ENCODE measurements around the gene KAT2B. TPM values are rescaled to one million over a fixed set of nuclear protein-coding genes. Genes with fewer than 3 reads are reported as not detected.

Gene KAT2B
- total and polyA plus RNA-seq, 2 of the 13 experiments (the other 11 are each of a cell fraction or from before 2014, with no cell fraction given) = 0.97 to 1.7 TPM

DNA sequence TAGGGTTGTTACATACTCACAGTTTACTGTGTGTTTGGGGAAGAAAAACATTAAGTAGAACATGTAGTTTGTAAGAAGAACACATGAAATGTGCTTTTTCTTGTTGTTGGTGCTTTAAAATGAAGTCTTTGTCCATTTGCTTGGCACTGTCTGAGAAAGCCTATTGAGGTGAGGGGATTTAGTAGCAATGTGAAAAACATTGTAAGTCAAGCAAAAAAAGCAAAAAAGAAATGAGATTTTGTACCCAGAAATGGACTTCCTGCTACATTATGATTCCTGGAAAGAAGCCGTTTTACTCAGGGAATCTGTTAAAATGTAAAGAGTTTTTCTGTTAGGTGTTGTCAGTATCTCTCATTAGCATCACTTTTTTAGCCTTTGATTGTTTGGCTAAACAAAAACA, 59.9 kb downstream of the KAT2B start:
- POLR2A ChIA-PET = no interaction called here
- no peak overlapping the region for H2AFZ ChIP-seq (ENCODE audit: low read length)
- WGBS (ENCODE audit: low lambda C conversion rate) = 85% methylated on average over 1 of the region's 1 CpG
- H3K27ac ChIP-seq (ENCODE audit: extremely low read length, insufficient read depth, low read length) = no peak overlapping the region
- no peak for DNase-seq (ENCODE audit: low spot score)
- CTCF ChIA-PET (ENCODE audit: low intra/inter-chr PET ratio, low total read pairs) = no interaction called here
- H4K20me1 ChIP-seq (ENCODE audit: insufficient read depth, low read length) = no peaks in the 10 kb centered on the region
- H3K27me3 ChIP-seq (ENCODE audit: control insufficient read depth in 1 of 2, insufficient read depth in 2 of 2, low read length in 2 of 2) = no peaks in the 10 kb centered on the region
- no TSS peak for BruUV-seq (replicated peaks)
- no peak overlapping the region for H3K4me2 ChIP-seq (ENCODE audit: low read depth, low read length)
- in situ Hi-C loops (cut with HindIII; ENCODE audit: extremely low pct_ligation_motif_present, low pct_unique_long_range_greater_than_20kb) = no loop called here
- no peak for FAIRE-seq
- no peaks in the 10 kb centered on the region for H3K4me1 ChIP-seq (ENCODE audit: insufficient read depth, low read length)
- no peak overlapping the region for H3K4me3 ChIP-seq (replicated peaks in 1 of 3; ENCODE audit: insufficient read depth in 1 of 3, low read depth in 2 of 3, low read length in 3 of 3)
- ATAC-seq = no peak
- no peak overlapping the region for H3K9ac ChIP-seq (ENCODE audit: insufficient read depth, low read depth, low read length)
- H3K36me3 ChIP-seq (replicated peaks in 1 of 2; ENCODE audit: control insufficient read depth in 1 of 2, insufficient read depth in 2 of 2, low read length in 2 of 2) = no peaks in the 10 kb centered on the region
- no peaks in the 10 kb centered on the region for H3K79me2 ChIP-seq (ENCODE audit: insufficient read depth, low read length)
- intact Hi-C loops (cut with micrococcal nuclease; ENCODE audit: unreplicated experiment) = no loop called here
- TF ChIP-seq ZSCAN9 (CRISPR knock-in tag; IDR thresholded peaks at IDR 0.05; ENCODE audit: borderline replicate concordance) (no peak), EP300 (IDR thresholded peaks at IDR 0.05; ENCODE audit: low read depth in 2 of 2, low read length in 2 of 2) (no peak), EP300 (CRISPR knock-in tag; IDR thresholded peaks at IDR 0.05; ENCODE audit: borderline replicate concordance) (no peak)
- no peaks in the 10 kb centered on the region for H3K9me3 ChIP-seq (ENCODE audit: low read length)

DNA sequence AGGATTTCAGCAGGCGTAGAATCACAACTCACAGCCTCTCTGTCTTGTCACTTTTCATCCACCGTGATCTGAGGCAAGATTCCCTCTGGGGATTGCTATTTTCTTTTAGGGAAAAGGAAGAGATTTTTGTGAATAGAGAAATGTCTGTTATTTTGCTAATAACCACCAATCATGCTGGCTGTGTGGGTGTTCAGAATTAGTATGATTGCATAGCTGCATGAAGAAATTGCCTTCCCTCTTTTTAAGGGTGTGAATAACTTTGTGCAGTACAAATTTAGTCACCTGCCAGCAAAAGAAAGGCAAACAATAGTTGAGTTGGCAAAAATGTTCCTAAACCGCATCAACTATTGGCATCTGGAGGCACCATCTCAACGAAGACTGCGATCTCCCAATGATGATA, 60.8 kb downstream of the KAT2B start:
- H4K20me1 ChIP-seq (ENCODE audit: insufficient read depth, low read length) = no peaks in the 10 kb centered on the region
- H3K79me2 ChIP-seq (ENCODE audit: insufficient read depth, low read length) = no peaks in the 10 kb centered on the region
- CTCF ChIA-PET (ENCODE audit: low intra/inter-chr PET ratio, low total read pairs) = no interaction called here
- no peaks in the 10 kb centered on the region for H3K4me1 ChIP-seq (ENCODE audit: insufficient read depth, low read length)
- ATAC-seq = no peak
- 95% methylated on average over 5 of the region's 5 CpGs for WGBS (ENCODE audit: low lambda C conversion rate)
- POLR2A ChIA-PET = no interaction called here
- no peak for DNase-seq (ENCODE audit: low spot score)
- H3K4me2 ChIP-seq (ENCODE audit: low read depth, low read length) = no peak overlapping the region
- no peak overlapping the region for H3K9ac ChIP-seq (ENCODE audit: insufficient read depth, low read depth, low read length)
- H3K27ac ChIP-seq (ENCODE audit: extremely low read length, insufficient read depth, low read length) = no peak overlapping the region
- in situ Hi-C loops (cut with HindIII; ENCODE audit: extremely low pct_ligation_motif_present, low pct_unique_long_range_greater_than_20kb) = no loop called here
- H3K4me3 ChIP-seq (replicated peaks in 1 of 3; ENCODE audit: insufficient read depth in 1 of 3, low read depth in 2 of 3, low read length in 3 of 3) = no peak overlapping the region
- no peaks in the 10 kb centered on the region for H3K27me3 ChIP-seq (ENCODE audit: control insufficient read depth in 1 of 2, insufficient read depth in 2 of 2, low read length in 2 of 2)
- intact Hi-C loops (cut with micrococcal nuclease; ENCODE audit: unreplicated experiment) = no loop called here
- BruUV-seq (replicated peaks) = no TSS peak
- no peak for FAIRE-seq
- H3K9me3 ChIP-seq (ENCODE audit: low read length) = no peaks in the 10 kb centered on the region
- no peak overlapping the region for H2AFZ ChIP-seq (ENCODE audit: low read length)
- H3K36me3 ChIP-seq (replicated peaks in 1 of 2; ENCODE audit: control insufficient read depth in 1 of 2, insufficient read depth in 2 of 2, low read length in 2 of 2) = no peaks in the 10 kb centered on the region
- TF ChIP-seq ZNF256 (CRISPR knock-in tag; conservative IDR thresholded peaks at IDR 0.05) = no peak
- no peak for TF ChIP-seq ZNF674 (CRISPR knock-in tag; IDR thresholded peaks at IDR 0.05; ENCODE audit: low read depth)
- no peak for TF ChIP-seq KDM2A (CRISPR knock-in tag; IDR thresholded peaks at IDR 0.05; ENCODE audit: borderline replicate concordance, low read depth)
- no peak for TF ChIP-seq ARID2 (CRISPR knock-in tag; IDR thresholded peaks at IDR 0.05; ENCODE audit: borderline replicate concordance)
- TF ChIP-seq RFXANK (CRISPR knock-in tag; IDR thresholded peaks at IDR 0.05) = no peak
- TF ChIP-seq CHD4 (IDR thresholded peaks at IDR 0.05; ENCODE audit: borderline replicate concordance, low read length) = no peak
- no peak for TF ChIP-seq POLR2A (IDR thresholded peaks at IDR 0.05; ENCODE audit: insufficient read depth in 1 of 2, low read depth in 2 of 2, low read length in 2 of 2)
- no peak for TF ChIP-seq NBN (conservative IDR thresholded peaks at IDR 0.05)
- no peak for TF ChIP-seq RNF219 (CRISPR knock-in tag; IDR thresholded peaks at IDR 0.05)
- no peak for TF ChIP-seq POGZ (CRISPR knock-in tag; IDR thresholded peaks at IDR 0.05)
- TF ChIP-seq ZNF280D (CRISPR knock-in tag; IDR thresholded peaks at IDR 0.05) = no peak
- TF ChIP-seq CC2D1A (CRISPR knock-in tag; IDR thresholded peaks at IDR 0.05) = no peak
